Osteoblast (primary cell): ENCODE data around the gene NRXN2. TPM values are rescaled to one million over a fixed set of nuclear protein-coding genes. Genes with fewer than 3 reads are reported as not detected.

Experiments used
- DNase-seq: peaks from one replicate; pipeline ENCODE4 v3.0.0; 2011; ENCODE audit warnings: low spot score, mixed read lengths; ENCODE audit not compliant: insufficient read length; ENCODE audit errors: missing footprints
- H2AFZ ChIP-seq: 2 replicates; pipeline ENCODE4 v1.6.0; 2011; ENCODE audit warnings: mild to moderate bottlenecking, low read length
- H3K27ac ChIP-seq: 2 replicates; pipeline ENCODE4 v1.5.1; 2011; ENCODE audit warnings: mild to moderate bottlenecking, low read depth, low read length, moderate library complexity
- H3K27me3 ChIP-seq: 2 replicates; pipeline ENCODE4 v1.6.0; 2012; ENCODE audit warnings: mild to moderate bottlenecking, control low read depth, inconsistent platforms, low read length, moderate library complexity; ENCODE audit not compliant: insufficient read depth
- H3K36me3 ChIP-seq: 2 replicates; pipeline ENCODE4 v1.5.1; 2011; ENCODE audit warnings: mild to moderate bottlenecking, low read length, control low read depth, moderate library complexity; ENCODE audit not compliant: insufficient read depth
- H3K4me1 ChIP-seq: 2 replicates; pipeline ENCODE4 v1.5.1; 2011; ENCODE audit warnings: mild to moderate bottlenecking, low read length, control low read depth, moderate library complexity; ENCODE audit not compliant: insufficient read depth
- H3K4me2 ChIP-seq: 2 replicates; pipeline ENCODE4 v1.6.0; 2011; ENCODE audit warnings: mild to moderate bottlenecking, low read length; ENCODE audit not compliant: insufficient read depth
- H3K4me3 ChIP-seq: fragments of 200-600 bp; sonication (generic); 3 replicates; pipeline ENCODE4 v1.5.1; 2012; ENCODE audit warnings: mild to moderate bottlenecking, low read length, inconsistent platforms; ENCODE audit not compliant: insufficient read depth
- H3K79me2 ChIP-seq: 2 replicates; pipeline ENCODE4 v1.6.0; 2012; ENCODE audit warnings: mild to moderate bottlenecking, low read length, control low read depth, inconsistent platforms; ENCODE audit not compliant: insufficient read depth
- H3K9me3 ChIP-seq: 2 replicates; pipeline ENCODE4 v1.5.1; 2011; ENCODE audit warnings: low read depth, low read length, control low read depth
- H4K20me1 ChIP-seq: 2 replicates; pipeline ENCODE4 v1.6.0; 2012; ENCODE audit warnings: mild to moderate bottlenecking, low read length, control low read depth; ENCODE audit not compliant: insufficient read depth
- total RNA-seq: library from RNA; depleted of rRNA; stranded (reverse); fragments of >200 nt; gene quantifications from 2 replicates; pipeline ENCODE4 v1.2.3, GENCODE V29; 2012
- TF ChIP-seq, protein P1 (sequence below): IDR thresholded peaks from 2 replicates; pipeline ENCODE4 v1.5.1; 2011; ENCODE audit warnings: mild to moderate bottlenecking, low read depth, low read length, moderate library complexity; ENCODE audit errors: extremely low read depth

Gene NRXN2
- total RNA-seq, 1 donor = 90.1 TPM

GRCh38 chr11:64594159-64594939 is 128.6 kb downstream of the NRXN2 start:
- TF ChIP-seq, protein P1, sequence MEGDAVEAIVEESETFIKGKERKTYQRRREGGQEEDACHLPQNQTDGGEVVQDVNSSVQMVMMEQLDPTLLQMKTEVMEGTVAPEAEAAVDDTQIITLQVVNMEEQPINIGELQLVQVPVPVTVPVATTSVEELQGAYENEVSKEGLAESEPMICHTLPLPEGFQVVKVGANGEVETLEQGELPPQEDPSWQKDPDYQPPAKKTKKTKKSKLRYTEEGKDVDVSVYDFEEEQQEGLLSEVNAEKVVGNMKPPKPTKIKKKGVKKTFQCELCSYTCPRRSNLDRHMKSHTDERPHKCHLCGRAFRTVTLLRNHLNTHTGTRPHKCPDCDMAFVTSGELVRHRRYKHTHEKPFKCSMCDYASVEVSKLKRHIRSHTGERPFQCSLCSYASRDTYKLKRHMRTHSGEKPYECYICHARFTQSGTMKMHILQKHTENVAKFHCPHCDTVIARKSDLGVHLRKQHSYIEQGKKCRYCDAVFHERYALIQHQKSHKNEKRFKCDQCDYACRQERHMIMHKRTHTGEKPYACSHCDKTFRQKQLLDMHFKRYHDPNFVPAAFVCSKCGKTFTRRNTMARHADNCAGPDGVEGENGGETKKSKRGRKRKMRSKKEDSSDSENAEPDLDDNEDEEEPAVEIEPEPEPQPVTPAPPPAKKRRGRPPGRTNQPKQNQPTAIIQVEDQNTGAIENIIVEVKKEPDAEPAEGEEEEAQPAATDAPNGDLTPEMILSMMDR = no peak
- H3K4me2 ChIP-seq = no peak overlapping the region
- H3K27me3 ChIP-seq = no peaks in the 10 kb centered on the region
- no peak overlapping the region for H3K27ac ChIP-seq
- no peak for DNase-seq
- no peaks in the 10 kb centered on the region for H3K4me1 ChIP-seq
- peaks cover 2% of the 10 kb centered on the region for H3K9me3 ChIP-seq
- H3K79me2 ChIP-seq = no peaks in the 10 kb centered on the region
- no peaks in the 10 kb centered on the region for H4K20me1 ChIP-seq
- no peak overlapping the region for H2AFZ ChIP-seq
- H3K36me3 ChIP-seq = no peaks in the 10 kb centered on the region
- no peak overlapping the region for H3K4me3 ChIP-seq

- DNase-seq = peak; percentile 45
- no peaks in the 10 kb centered on the region for H3K27me3 ChIP-seq
- no peaks in the 10 kb centered on the region for H3K36me3 ChIP-seq
- H3K9me3 ChIP-seq = peaks cover 2% of the 10 kb centered on the region
- no peak overlapping the region for H3K4me2 ChIP-seq
- no peaks in the 10 kb centered on the region for H4K20me1 ChIP-seq
- TF ChIP-seq, protein P1 = no peak
- H2AFZ ChIP-seq = no peak overlapping the region
- H3K79me2 ChIP-seq = no peaks in the 10 kb centered on the region
- no peak overlapping the region for H3K4me3 ChIP-seq
- no peaks in the 10 kb centered on the region for H3K4me1 ChIP-seq
- H3K27ac ChIP-seq = no peak overlapping the region
Measured at GRCh38 chr11:64593156-64594105, 129.6 kb downstream of the NRXN2 start.

DNA sequence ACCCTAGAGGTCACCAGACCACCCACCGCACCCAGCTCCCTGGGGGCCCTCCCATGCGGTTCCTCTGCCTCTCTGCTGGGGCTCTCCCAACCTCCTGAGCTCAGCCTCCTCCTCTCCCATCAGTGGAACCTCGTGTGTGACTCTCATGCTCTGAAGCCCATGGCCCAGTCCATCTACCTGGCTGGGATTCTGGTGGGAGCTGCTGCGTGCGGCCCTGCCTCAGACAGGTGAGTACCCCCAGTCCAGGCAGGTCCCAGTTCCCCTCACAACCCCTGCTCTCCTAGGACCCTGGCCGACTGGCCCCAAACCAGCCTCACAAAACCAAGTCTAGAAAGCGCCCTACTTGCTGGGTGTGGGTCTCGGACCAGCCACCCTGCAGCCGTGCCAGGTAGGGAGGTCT is 130.3 kb downstream of the NRXN2 start:
- no peaks in the 10 kb centered on the region for H3K79me2 ChIP-seq
- TF ChIP-seq, protein P1 = no peak
- H3K4me1 ChIP-seq = no peaks in the 10 kb centered on the region

DNA sequence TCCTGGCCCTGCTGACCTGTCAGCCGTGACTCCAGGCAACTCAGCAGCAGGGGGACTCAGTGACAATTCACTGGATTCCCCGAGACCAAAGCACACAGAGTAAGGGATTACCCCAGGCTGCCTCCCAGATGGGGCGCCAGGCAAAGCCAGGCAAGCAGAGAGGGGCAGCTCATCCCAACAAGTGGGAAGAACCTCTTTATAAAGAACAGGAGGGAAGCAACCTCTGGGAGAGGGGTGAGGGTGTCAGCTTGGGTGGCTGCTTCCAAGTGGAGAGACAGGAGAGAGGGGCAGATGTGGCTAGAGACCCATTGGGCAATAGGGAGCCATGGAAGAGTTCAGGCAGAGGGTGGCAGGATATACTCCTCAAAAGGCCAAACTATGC is 130.8 kb downstream of the NRXN2 start:
- H3K36me3 ChIP-seq = no peaks in the 10 kb centered on the region
- no peak overlapping the region for H3K4me3 ChIP-seq
- DNase-seq = peak; percentile 18
- H3K79me2 ChIP-seq = no peaks in the 10 kb centered on the region
- peaks cover 2% of the 10 kb centered on the region for H3K9me3 ChIP-seq
- H3K27me3 ChIP-seq = no peaks in the 10 kb centered on the region
- no peak overlapping the region for H3K4me2 ChIP-seq
- TF ChIP-seq, protein P1 = no peak
- H3K4me1 ChIP-seq = no peaks in the 10 kb centered on the region
- no peaks in the 10 kb centered on the region for H4K20me1 ChIP-seq
- no peak overlapping the region for H3K27ac ChIP-seq
- no peak overlapping the region for H2AFZ ChIP-seq

More for the DNA sequence above, 130.3 kb downstream of the NRXN2 start:
- Histone ChIP-seq H3K27me3 (no peaks in the 10 kb centered on the region), H3K36me3 (no peaks in the 10 kb centered on the region), H3K4me2 (no peak overlapping the region), H3K9me3 (peaks cover 2% of the 10 kb centered on the region), H3K27ac (no peak overlapping the region), H4K20me1 (no peaks in the 10 kb centered on the region), H3K4me3 (no peak overlapping the region), H2AFZ (no peak overlapping the region)
- peak; percentile 71 for DNase-seq
